ENCODE measurements around the gene CRNN. TPM values are rescaled to one million over a fixed set of nuclear protein-coding genes. Genes with fewer than 3 reads are reported as not detected.

Gene CRNN
- total RNA-seq, 1 donor from 2014 or later: not detected

GRCh38 chr1:152458384-152459185 is 44.5 kb upstream of the CRNN start:
- peaks cover 4% of the 10 kb centered on the region for H3K4me1 Mint-ChIP-seq (ENCODE audit: low read depth)
- DNase-seq (ENCODE audit: low spot score): no peak
- no peak overlapping the region for H3K4me3 Mint-ChIP-seq (ENCODE audit: unreplicated experiment)
- peak; percentile 81 for TF ChIP-seq CTCF (IDR thresholded peaks at IDR 0.05)
- no peaks in the 10 kb centered on the region for H3K9me3 Mint-ChIP-seq (ENCODE audit: low read depth)
- H3K27me3 Mint-ChIP-seq (ENCODE audit: low read depth): peaks cover 4% of the 10 kb centered on the region
- H3K36me3 Mint-ChIP-seq (ENCODE audit: low read depth): no peaks in the 10 kb centered on the region
- no peak overlapping the region for H3K27ac Mint-ChIP-seq (ENCODE audit: unreplicated experiment)

GRCh38 chr1:152457561-152457960 is 43.5 kb upstream of the CRNN start:
- H3K27ac Mint-ChIP-seq (ENCODE audit: unreplicated experiment): no peak overlapping the region
- no peak for TF ChIP-seq CTCF (IDR thresholded peaks at IDR 0.05)
- no peak for DNase-seq (ENCODE audit: low spot score)
- no peaks in the 10 kb centered on the region for H3K36me3 Mint-ChIP-seq (ENCODE audit: low read depth)
- H3K4me1 Mint-ChIP-seq (ENCODE audit: low read depth): peaks cover 4% of the 10 kb centered on the region
- no peak overlapping the region for H3K4me3 Mint-ChIP-seq (ENCODE audit: unreplicated experiment)
- H3K27me3 Mint-ChIP-seq (ENCODE audit: low read depth): peaks cover 4% of the 10 kb centered on the region
- no peaks in the 10 kb centered on the region for H3K9me3 Mint-ChIP-seq (ENCODE audit: low read depth)

- peaks cover 4% of the 10 kb centered on the region for H3K27me3 Mint-ChIP-seq (ENCODE audit: low read depth)
- no peak for DNase-seq (ENCODE audit: low spot score)
- H3K36me3 Mint-ChIP-seq (ENCODE audit: low read depth): no peaks in the 10 kb centered on the region
- H3K27ac Mint-ChIP-seq (ENCODE audit: unreplicated experiment): no peak overlapping the region
- H3K4me3 Mint-ChIP-seq (ENCODE audit: unreplicated experiment): no peak overlapping the region
- peaks cover 4% of the 10 kb centered on the region for H3K4me1 Mint-ChIP-seq (ENCODE audit: low read depth)
- no peak for TF ChIP-seq CTCF (IDR thresholded peaks at IDR 0.05)
- H3K9me3 Mint-ChIP-seq (ENCODE audit: low read depth): no peaks in the 10 kb centered on the region
These were observed 43.0 kb upstream of the CRNN start for GRCh38 chr1:152457071-152457470.

GRCh38 chr1:152451254-152451653 is 37.2 kb upstream of the CRNN start:
- H3K27ac Mint-ChIP-seq (ENCODE audit: unreplicated experiment): no peak overlapping the region
- H3K27me3 Mint-ChIP-seq (ENCODE audit: low read depth): no peaks in the 10 kb centered on the region
- TF ChIP-seq CTCF (IDR thresholded peaks at IDR 0.05): no peak
- H3K9me3 Mint-ChIP-seq (ENCODE audit: low read depth): no peaks in the 10 kb centered on the region
- DNase-seq (ENCODE audit: low spot score): no peak
- no peaks in the 10 kb centered on the region for H3K36me3 Mint-ChIP-seq (ENCODE audit: low read depth)
- no peak overlapping the region for H3K4me3 Mint-ChIP-seq (ENCODE audit: unreplicated experiment)
- H3K4me1 Mint-ChIP-seq (ENCODE audit: low read depth): no peaks in the 10 kb centered on the region

GRCh38 chr1:152449661-152450060 is 35.6 kb upstream of the CRNN start:
- Mint-ChIP-seq H3K27me3 (ENCODE audit: low read depth) (no peaks in the 10 kb centered on the region), H3K27ac (ENCODE audit: unreplicated experiment) (no peak overlapping the region), H3K36me3 (ENCODE audit: low read depth) (no peaks in the 10 kb centered on the region), H3K4me1 (ENCODE audit: low read depth) (no peaks in the 10 kb centered on the region), H3K4me3 (ENCODE audit: unreplicated experiment) (no peak overlapping the region), H3K9me3 (ENCODE audit: low read depth) (no peaks in the 10 kb centered on the region)
- no peak for TF ChIP-seq CTCF (IDR thresholded peaks at IDR 0.05)
- no peak for DNase-seq (ENCODE audit: low spot score)

Data from chondrocyte (in vitro differentiated cells).